ENCODE measurements around the gene SEC14L3. TPM values are rescaled to one million over a fixed set of nuclear protein-coding genes. Genes with fewer than 3 reads are reported as not detected.

Gene SEC14L3
- total and polyA plus RNA-seq, 2 of the 4 experiments (the other 2 are of a cell fraction) = not detected

DNA sequence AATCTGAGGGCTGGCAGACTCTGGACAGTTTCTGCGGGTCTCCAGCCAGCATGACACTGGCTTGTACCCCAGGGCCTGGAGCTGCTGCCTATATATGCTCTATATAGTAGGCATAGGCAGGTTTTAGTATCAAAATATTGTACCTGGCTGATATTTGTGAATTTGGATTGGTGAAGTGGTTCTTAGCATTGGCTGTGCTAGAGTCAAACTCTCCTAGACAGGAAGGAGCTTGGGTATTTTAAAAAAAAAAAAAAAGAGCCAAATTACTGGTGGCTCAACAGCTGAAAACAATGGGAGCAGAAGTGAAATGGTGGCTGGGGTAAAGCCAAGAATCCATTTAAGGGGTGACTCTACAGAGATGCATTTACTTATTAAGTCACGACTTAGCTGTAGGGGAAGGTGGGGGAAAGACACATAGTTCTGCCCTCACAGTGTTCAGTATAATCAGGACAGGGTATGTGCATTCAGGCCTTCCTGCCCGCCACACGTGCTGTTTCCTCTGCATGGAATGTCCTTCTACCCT is 57.2 kb downstream of the SEC14L3 start:
- Histone ChIP-seq H3K27me3 (ENCODE audit: control insufficient read depth, insufficient read depth, low read length) (no peaks in the 10 kb centered on the region), H2AK5ac (ENCODE audit: low read depth, low read length) (no peak overlapping the region), H3K4ac (ENCODE audit: low read depth, low read length) (no peak overlapping the region), H2BK5ac (ENCODE audit: low read depth, low read length, poor library complexity, severe bottlenecking) (no peak overlapping the region), H2BK20ac (ENCODE audit: low read depth, low read length) (no peak overlapping the region), H4K91ac (ENCODE audit: insufficient read depth, low read depth, low read length) (no peak overlapping the region), H3K4me1 (ENCODE audit: control insufficient read depth, insufficient read depth, low read length) (peaks cover 6% of the 10 kb centered on the region), H3K27ac (ENCODE audit: insufficient read depth, low read length) (no peak overlapping the region), H3K9me3 (ENCODE audit: control insufficient read depth, insufficient read depth, low read length) (no peaks in the 10 kb centered on the region), H3K9me1 (ENCODE audit: insufficient read depth, low read length) (peaks cover 11% of the 10 kb centered on the region), H3K4me3 (ENCODE audit: insufficient read depth, low read depth, low read length) (no peak overlapping the region), H3K14ac (replicated peaks; ENCODE audit: low read depth, low read length) (no peak overlapping the region), H3K9ac (ENCODE audit: low read depth, low read length) (no peak overlapping the region), H2BK120ac (ENCODE audit: low read depth, low read length) (no peak overlapping the region), H3K4me2 (ENCODE audit: low read depth, low read length) (no peak overlapping the region), H2BK15ac (ENCODE audit: low read depth, low read length) (no peak overlapping the region), H3K79me1 (ENCODE audit: low read depth in 1 of 2, low read length in 2 of 2) (peaks cover 16 to 43% of the 10 kb centered on the region in 2 experiments), H3K18ac (ENCODE audit: low read depth, low read length) (no peak overlapping the region), H4K8ac (ENCODE audit: low read depth in 2 of 2, low read length in 2 of 2) (no peak overlapping the region), H2AK9ac (replicated peaks; ENCODE audit: low read depth, low read length, poor library complexity) (no peak overlapping the region), H4K20me1 (ENCODE audit: insufficient read depth, low read length) (no peaks in the 10 kb centered on the region), H3K56ac (ENCODE audit: extremely low read depth, insufficient read depth, low read length) (no peak overlapping the region), H3K23ac (ENCODE audit: low read depth, low read length) (no peak overlapping the region), H2AFZ (replicated peaks; ENCODE audit: low read length, poor library complexity) (no peak overlapping the region), H3K36me3 (ENCODE audit: control insufficient read depth, insufficient read depth, low read length) (peaks cover 52% of the 10 kb centered on the region), H4K5ac (ENCODE audit: low read depth, low read length) (no peak overlapping the region)
- in situ Hi-C loops (cut with MboI; ENCODE audit: low sequenced_read_pairs) = no loop called here
- intact Hi-C loops (cut with micrococcal nuclease) = no loop called here
- ATAC-seq (ENCODE audit: low read depth) (no peak), DNase-seq (no peak)
- ChIA-PET POLR2A (ENCODE audit: unreplicated experiment) (no interaction called here), CTCF (interaction anchor here (1.0 kb wide), 1 partner anchor 9 kb away, joined by 4 read pairs; no protein-coding TSS in a partner anchor)
- BruUV-seq (replicated peaks) = no TSS peak
- no CpG with 5 or more reads among the region's 4 CpGs for WGBS, 2 experiments (ENCODE audit: extremely low coverage in 2 of 2, insufficient read length in 1 of 2)
- dilution Hi-C loops (cut with HindIII; ENCODE audit: low sequenced_read_pairs, unreplicated experiment) = no loop called here
- no peak for TF ChIP-seq MAZ (IDR thresholded peaks at IDR 0.05; ENCODE audit: borderline replicate concordance, low read depth, low read length)
- TF ChIP-seq POLR2A (IDR thresholded peaks at IDR 0.05; ENCODE audit: low read depth, low read length) = no peak
- TF ChIP-seq SMC3 (IDR thresholded peaks at IDR 0.05; ENCODE audit: low read depth, low read length) = no peak
- TF ChIP-seq BHLHE40 (IDR thresholded peaks at IDR 0.05; ENCODE audit: low read depth, low read length) = no peak
